Activated T-helper 1 cell treated with anti-CD3 and anti-CD28 coated beads, Interleukin-12 subunit alpha, Interleukin-12 subunit beta, Interleukin-2, Interleukin-4 antibody, amounts not matched to agents 30 ng/mL and 10 ng/mL and 1 ng/mL, durations not matched to agents 14 hours and 24 hours and 36 hours (primary cell): ENCODE results near the gene MYMX. TPM values are rescaled to one million over a fixed set of nuclear protein-coding genes. Genes with fewer than 3 reads are reported as not detected.

Source experiments
- DNase-seq: peaks from one replicate; pipeline ENCODE4 v3.0.0; 2021; ENCODE audit warnings: low spot score
- H3K27ac Mint-ChIP-seq: one replicate; pipeline ENCODE4 v1.8.0; 2021; ENCODE audit warnings: mild to moderate bottlenecking, mixed read lengths
- H3K27me3 Mint-ChIP-seq: one replicate; pipeline ENCODE4 v1.8.0; 2022; ENCODE audit warnings: mild to moderate bottlenecking, moderate library complexity, mixed read lengths; ENCODE audit not compliant: insufficient read depth
- H3K36me3 Mint-ChIP-seq: one replicate; pipeline ENCODE4 v1.8.0; 2021; ENCODE audit warnings: low read depth, mixed read lengths
- H3K4me1 Mint-ChIP-seq: one replicate; pipeline ENCODE4 v1.8.0; 2021; ENCODE audit warnings: low read depth, mixed read lengths
- H3K4me3 Mint-ChIP-seq: one replicate; pipeline ENCODE4 v1.8.0; 2021; ENCODE audit warnings: mild to moderate bottlenecking, moderate library complexity, mixed read lengths
- H3K9me3 Mint-ChIP-seq: one replicate; pipeline ENCODE4 v1.8.0; 2021; ENCODE audit warnings: mixed read lengths
- intact Hi-C: fragments of 100-400 bp; cut with micrococcal nuclease; formaldehyde crosslinking; loops from one replicate; pipeline ENCODE4 v1.15.1; 2024
- total RNA-seq: library from RNA; stranded (reverse); gene quantifications from 2 replicates; pipeline ENCODE4 v1.2.3, GENCODE V29; 2022

The MYMX gene
- total RNA-seq, 1 donor from 2014 or later: not detected

- H3K4me1 Mint-ChIP-seq: peaks cover 75% of the 10 kb centered on the region
- no peaks in the 10 kb centered on the region for H3K27me3 Mint-ChIP-seq
- peak overlapping the region; percentile 90 for H3K4me3 Mint-ChIP-seq
- peak overlapping the region; percentile 76 for H3K27ac Mint-ChIP-seq
- H3K9me3 Mint-ChIP-seq: no peaks in the 10 kb centered on the region
- intact Hi-C loops: no loop called here
- H3K36me3 Mint-ChIP-seq: peaks cover 64% of the 10 kb centered on the region
- DNase-seq: no peak
Observed at GRCh38 chr6:44255871-44256774, 39.4 kb downstream of the MYMX start.

- DNase-seq: no peak
- Mint-ChIP-seq H3K36me3 (peaks cover 60% of the 10 kb centered on the region), H3K4me3 (peak overlapping the region; percentile 90), H3K27me3 (no peaks in the 10 kb centered on the region), H3K9me3 (no peaks in the 10 kb centered on the region), H3K4me1 (peaks cover 75% of the 10 kb centered on the region), H3K27ac (peak overlapping the region; percentile 76)
- intact Hi-C loops: loop anchor here (1.0 kb wide), 3 partner anchors 9 to 84 kb away; partner anchors contain the start of genes HSP90AB1 and NFKBIE
Observed at GRCh38 chr6:44256775-44257024, 40.0 kb downstream of the MYMX start.

GRCh38 chr6:44257025-44257752 is 40.5 kb downstream of the MYMX start, which contains the start of gene SLC35B2:
TSS of gene SLC35B2 (minus strand) at chr6:44257528. CDS start at chr6:44257410, 118 bp downstream.
- peaks cover 56% of the 10 kb centered on the region for H3K36me3 Mint-ChIP-seq
- H3K27ac Mint-ChIP-seq: peak within 1 kb of the TSS; percentile 81
- H3K27me3 Mint-ChIP-seq: no peaks in the 10 kb centered on the region
- H3K9me3 Mint-ChIP-seq: no peaks in the 10 kb centered on the region
- intact Hi-C loops: loop anchor here (1.0 kb wide), 3 partner anchors 8 to 85 kb away; partner anchors contain the start of genes HSP90AB1 and NFKBIE
- peak within 1 kb of the TSS; percentile 90 for H3K4me3 Mint-ChIP-seq
- peaks cover 75% of the 10 kb centered on the region for H3K4me1 Mint-ChIP-seq
- peak; percentile 70 for DNase-seq

GRCh38 chr6:44257753-44258324 is 41.1 kb downstream of the MYMX start:
- no peaks in the 10 kb centered on the region for H3K27me3 Mint-ChIP-seq
- H3K36me3 Mint-ChIP-seq: peaks cover 51% of the 10 kb centered on the region
- intact Hi-C loops: loop anchor here (1.0 kb wide), 3 partner anchors 7 to 86 kb away; partner anchors contain the start of genes HSP90AB1 and NFKBIE
- H3K4me1 Mint-ChIP-seq: peaks cover 76% of the 10 kb centered on the region
- H3K27ac Mint-ChIP-seq: peak overlapping the region; percentile 78
- H3K4me3 Mint-ChIP-seq: peak overlapping the region; percentile 84
- no peaks in the 10 kb centered on the region for H3K9me3 Mint-ChIP-seq
- DNase-seq: no peak

- H3K4me3 Mint-ChIP-seq: peak overlapping the region; percentile 84
- H3K36me3 Mint-ChIP-seq: peaks cover 49% of the 10 kb centered on the region
- no peaks in the 10 kb centered on the region for H3K27me3 Mint-ChIP-seq
- DNase-seq: no peak
- intact Hi-C loops: no loop called here
- no peaks in the 10 kb centered on the region for H3K9me3 Mint-ChIP-seq
- H3K4me1 Mint-ChIP-seq: peaks cover 76% of the 10 kb centered on the region
- H3K27ac Mint-ChIP-seq: peak overlapping the region; percentile 81
Observed at GRCh38 chr6:44258325-44258863, 41.7 kb downstream of the MYMX start.

GRCh38 chr6:44258921-44259320 is 42.2 kb downstream of the MYMX start:
- Mint-ChIP-seq H3K4me3 (peak overlapping the region; percentile 84), H3K9me3 (no peaks in the 10 kb centered on the region), H3K4me1 (peaks cover 76% of the 10 kb centered on the region), H3K36me3 (peaks cover 47% of the 10 kb centered on the region), H3K27ac (peak overlapping the region; percentile 81), H3K27me3 (no peaks in the 10 kb centered on the region)
- no peak for DNase-seq
- intact Hi-C loops: no loop called here

GRCh38 chr6:44260011-44260410 is 43.3 kb downstream of the MYMX start:
- H3K4me3 Mint-ChIP-seq: no peak overlapping the region
- H3K36me3 Mint-ChIP-seq: peaks cover 44% of the 10 kb centered on the region
- H3K27ac Mint-ChIP-seq: no peak overlapping the region

GRCh38 chr6:44260451-44261297 is 43.9 kb downstream of the MYMX start:
- H3K36me3 Mint-ChIP-seq: peaks cover 37% of the 10 kb centered on the region
- peak overlapping the region; percentile 38 for H3K27ac Mint-ChIP-seq
- H3K9me3 Mint-ChIP-seq: no peaks in the 10 kb centered on the region
- no peak for DNase-seq
- no peaks in the 10 kb centered on the region for H3K27me3 Mint-ChIP-seq
- intact Hi-C loops: no loop called here
- peak overlapping the region; percentile 10 for H3K4me3 Mint-ChIP-seq
- H3K4me1 Mint-ChIP-seq: peaks cover 65% of the 10 kb centered on the region

More at GRCh38 chr6:44260011-44260410, 43.3 kb downstream of the MYMX start:
- H3K9me3 Mint-ChIP-seq: no peaks in the 10 kb centered on the region
- DNase-seq: no peak
- H3K27me3 Mint-ChIP-seq: no peaks in the 10 kb centered on the region
- peaks cover 70% of the 10 kb centered on the region for H3K4me1 Mint-ChIP-seq
- intact Hi-C loops: no loop called here

- peaks cover 32% of the 10 kb centered on the region for H3K36me3 Mint-ChIP-seq
- H3K4me1 Mint-ChIP-seq: peaks cover 65% of the 10 kb centered on the region
- DNase-seq: no peak
- H3K4me3 Mint-ChIP-seq: no peak overlapping the region
- no peaks in the 10 kb centered on the region for H3K9me3 Mint-ChIP-seq
- no peaks in the 10 kb centered on the region for H3K27me3 Mint-ChIP-seq
- no peak overlapping the region for H3K27ac Mint-ChIP-seq
- intact Hi-C loops: no loop called here
Observed at GRCh38 chr6:44261581-44261980, 44.9 kb downstream of the MYMX start.

- Mint-ChIP-seq H3K27ac (peak overlapping the region; percentile 95), H3K9me3 (no peaks in the 10 kb centered on the region), H3K4me1 (peaks cover 68% of the 10 kb centered on the region), H3K27me3 (no peaks in the 10 kb centered on the region), H3K36me3 (peaks cover 30% of the 10 kb centered on the region), H3K4me3 (peak overlapping the region; percentile 98)
- DNase-seq: no peak
- intact Hi-C loops: no loop called here
Observed at GRCh38 chr6:44262467-44263353, 46.0 kb downstream of the MYMX start.

GRCh38 chr6:44263354-44264100 is 46.8 kb downstream of the MYMX start:
- Mint-ChIP-seq H3K4me1 (peaks cover 63% of the 10 kb centered on the region), H3K27me3 (no peaks in the 10 kb centered on the region), H3K27ac (peak overlapping the region; percentile 95), H3K9me3 (no peaks in the 10 kb centered on the region), H3K36me3 (peaks cover 22% of the 10 kb centered on the region), H3K4me3 (peak overlapping the region; percentile 98)
- DNase-seq: no peak
- intact Hi-C loops: loop anchor here (1.0 to 2.0 kb wide), 3 partner anchors 25 to 137 kb away; partner anchors contain the start of genes MRPL14, SLC29A1 and TMEM63B
